HG02852 (cell line): Measurements from ENCODE around the gene PSRC1.

ENCODE experiments used
- ATAC-seq: cut with Tn5 transposase; IDR thresholded peaks from one replicate; pipeline ENCODE4 v1.9.1; 2021; ENCODE audit warnings: mild to moderate bottlenecking, moderate library complexity; ENCODE audit not compliant: unreplicated experiment

The PSRC1 gene

DNA sequence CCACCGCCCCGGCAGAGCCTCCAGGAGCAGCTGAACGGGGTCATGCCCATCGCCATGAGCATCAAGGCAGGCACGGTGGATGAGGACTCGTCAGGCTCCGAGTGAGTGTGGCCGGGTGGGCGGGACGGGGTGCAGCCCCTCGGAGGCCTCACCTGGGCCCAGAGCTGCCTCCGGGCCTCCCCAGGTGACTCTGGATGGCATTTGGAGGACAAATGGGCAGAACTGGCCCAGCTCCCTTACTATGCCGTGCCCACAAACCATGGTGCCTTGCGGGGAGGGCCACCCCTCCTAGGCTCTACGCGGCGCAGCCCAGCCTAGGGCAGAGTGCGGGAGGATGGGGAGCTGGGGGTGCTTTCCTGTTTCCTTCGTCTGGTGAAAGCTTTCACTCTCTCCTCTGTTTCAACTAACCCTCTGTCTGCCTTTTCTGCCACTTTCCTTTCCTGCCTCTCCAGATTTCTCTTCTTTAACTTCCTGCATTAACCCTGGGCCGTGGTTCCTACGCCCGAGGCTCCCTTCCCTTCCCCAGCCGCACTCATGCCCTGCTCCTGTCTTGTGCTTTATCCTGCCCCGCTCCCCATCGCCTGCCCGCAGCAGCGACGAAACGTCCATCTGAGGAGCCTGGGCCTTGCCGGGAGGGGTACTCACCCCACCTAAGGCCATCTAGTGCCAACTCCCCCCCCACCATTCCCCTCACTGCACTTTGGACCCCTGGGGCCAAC, 9.2 kb downstream of the PSRC1 start:
- ATAC-seq: no peak

DNA sequence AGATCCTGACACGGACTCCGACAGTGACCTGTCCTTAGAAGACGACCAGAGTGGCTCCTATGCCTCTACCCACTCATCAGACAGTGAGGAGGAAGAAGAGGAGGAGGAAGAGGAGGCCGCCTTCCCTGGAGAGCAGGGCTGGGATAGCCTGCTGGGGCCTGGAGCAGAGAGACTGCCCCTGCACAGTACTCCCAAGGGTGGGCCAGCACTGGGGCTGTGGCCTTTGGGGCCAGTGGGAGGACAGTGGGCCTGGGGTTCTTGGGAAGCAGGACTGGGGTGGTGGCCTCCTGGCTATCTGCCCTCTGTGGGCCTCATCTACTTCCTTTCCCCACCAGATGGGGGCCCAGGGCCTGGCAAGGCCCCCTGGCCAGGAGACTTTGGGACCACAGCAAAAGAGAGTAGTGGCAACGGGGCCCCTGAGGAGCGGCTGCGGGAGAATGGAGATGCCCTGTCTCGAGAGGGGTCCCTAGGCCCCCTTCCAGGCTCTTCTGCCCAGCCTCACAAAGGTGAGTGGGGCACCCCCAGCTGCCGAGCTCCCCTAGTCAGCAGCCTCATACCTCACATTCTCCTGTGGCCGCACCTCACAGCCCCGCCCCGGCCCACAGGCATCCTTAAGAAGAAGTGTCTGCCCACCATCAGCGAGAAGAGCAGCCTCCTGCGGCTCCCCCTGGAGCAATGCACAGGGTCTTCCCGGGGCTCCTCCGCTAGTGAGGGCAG, 10.0 kb downstream of the PSRC1 start:
- ATAC-seq: no peak

DNA sequence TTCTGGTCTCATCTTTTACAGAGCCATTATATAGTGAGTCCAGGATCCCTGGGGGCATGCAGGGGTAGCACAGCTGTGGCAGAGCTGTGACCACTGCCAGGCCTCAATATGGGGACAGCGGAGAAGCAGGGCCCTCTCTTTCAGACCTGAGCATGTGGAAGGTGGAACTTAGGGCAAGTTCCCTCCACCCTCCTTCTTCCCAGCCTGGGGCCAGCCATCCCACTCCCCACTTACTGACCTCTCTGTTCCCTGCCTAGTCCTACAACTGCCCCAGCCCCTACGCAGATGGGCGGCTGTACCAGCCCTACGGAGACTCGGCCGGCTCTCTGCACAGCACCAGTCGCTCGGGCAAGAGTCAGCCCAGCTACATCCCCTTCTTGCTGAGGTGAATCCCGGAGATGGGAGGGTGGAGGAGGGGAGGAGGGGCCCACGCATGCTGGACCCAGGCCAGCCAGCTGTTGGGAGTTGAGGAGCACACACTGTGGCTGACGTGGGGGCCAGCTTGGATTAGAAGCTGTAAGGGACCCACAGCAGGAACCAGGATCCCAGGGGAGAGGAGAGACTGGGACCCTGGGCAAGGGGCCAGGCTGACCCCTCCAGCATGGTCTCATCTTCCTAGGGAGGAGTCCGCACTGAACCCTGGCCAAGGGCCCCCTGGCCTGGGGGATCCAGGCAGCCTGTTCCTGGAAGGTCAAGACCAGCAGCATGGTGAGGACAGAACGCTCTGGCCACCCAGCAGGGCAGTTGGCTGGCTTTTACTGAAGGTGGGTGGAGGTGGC, 10.7 kb downstream of the PSRC1 start:
- no peak for ATAC-seq

DNA sequence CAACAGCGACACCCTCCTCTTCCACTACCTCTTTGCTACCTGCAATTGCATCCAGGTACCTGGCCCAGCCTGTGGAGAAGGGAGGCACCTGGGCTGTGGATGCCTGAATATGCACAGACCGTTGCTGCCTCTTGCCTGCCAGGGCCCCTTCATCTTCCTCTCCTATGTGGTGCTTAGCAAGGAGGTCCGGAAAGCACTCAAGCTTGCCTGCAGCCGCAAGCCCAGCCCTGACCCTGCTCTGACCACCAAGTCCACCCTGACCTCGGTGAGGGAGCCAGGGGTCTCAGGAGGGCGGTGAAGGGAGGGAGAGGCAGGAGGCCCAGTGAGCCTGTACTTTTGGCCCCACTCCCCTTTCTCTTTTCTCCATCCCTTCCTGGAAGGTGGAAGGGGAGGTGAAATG, 11.5 kb downstream of the PSRC1 start:
- ATAC-seq: no peak

DNA sequence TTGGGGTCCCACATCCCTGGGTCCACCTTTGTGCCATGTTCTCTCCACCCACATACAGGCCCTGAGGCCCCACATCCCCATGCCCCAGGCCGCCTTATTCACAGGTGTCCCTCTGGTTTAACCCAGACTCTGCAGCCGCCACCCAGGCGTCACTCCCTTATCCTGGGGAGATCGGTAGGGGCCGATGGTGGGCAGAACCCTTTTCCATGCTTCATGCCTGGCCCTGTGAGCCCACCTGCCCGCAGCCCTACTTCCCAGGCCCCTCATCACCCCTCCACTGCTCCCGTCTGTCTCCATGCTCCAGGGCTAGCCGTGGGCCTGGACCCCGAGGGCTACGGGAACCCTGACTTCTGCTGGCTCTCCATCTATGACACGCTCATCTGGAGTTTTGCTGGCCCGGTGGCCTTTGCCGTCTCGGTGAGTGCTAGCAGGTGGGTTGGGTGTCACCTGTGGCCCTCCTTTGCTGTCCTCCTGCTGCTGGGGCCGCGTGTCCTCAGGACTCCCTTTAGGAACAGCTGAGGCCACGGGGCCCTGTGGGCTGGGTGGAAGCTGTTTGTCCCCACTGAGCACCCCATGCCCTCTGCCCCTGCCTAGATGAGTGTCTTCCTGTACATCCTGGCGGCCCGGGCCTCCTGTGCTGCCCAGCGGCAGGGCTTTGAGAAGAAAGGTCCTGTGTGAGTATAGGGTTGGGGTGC, 12.2 kb downstream of the PSRC1 start:
- no peak for ATAC-seq

DNA sequence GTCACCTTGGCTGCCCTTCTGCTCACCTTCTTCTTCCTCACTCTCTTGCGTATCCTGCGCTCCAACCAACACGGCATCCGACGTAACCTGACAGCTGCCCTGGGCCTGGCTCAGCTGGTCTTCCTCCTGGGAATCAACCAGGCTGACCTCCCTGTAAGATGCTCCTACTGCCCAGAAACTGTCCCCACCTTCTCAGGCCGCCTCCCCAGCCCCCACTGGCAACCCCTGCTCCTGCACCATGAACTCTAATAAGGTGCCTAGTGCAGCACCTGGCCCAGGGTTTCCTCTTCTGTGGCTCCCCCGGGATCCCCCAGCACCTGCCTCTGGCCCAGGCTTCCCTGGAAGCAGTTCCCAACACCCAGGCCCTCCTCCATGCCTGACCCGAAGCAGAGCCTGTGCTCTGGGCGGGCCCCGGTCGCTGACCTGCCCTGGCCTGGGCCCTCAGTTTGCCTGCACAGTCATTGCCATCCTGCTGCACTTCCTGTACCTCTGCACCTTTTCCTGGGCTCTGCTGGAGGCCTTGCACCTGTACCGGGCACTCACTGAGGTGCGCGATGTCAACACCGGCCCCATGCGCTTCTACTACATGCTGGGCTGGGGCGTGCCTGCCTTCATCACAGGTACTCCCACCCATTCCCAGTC, 12.8 kb downstream of the PSRC1 start:
- no peak for ATAC-seq

DNA sequence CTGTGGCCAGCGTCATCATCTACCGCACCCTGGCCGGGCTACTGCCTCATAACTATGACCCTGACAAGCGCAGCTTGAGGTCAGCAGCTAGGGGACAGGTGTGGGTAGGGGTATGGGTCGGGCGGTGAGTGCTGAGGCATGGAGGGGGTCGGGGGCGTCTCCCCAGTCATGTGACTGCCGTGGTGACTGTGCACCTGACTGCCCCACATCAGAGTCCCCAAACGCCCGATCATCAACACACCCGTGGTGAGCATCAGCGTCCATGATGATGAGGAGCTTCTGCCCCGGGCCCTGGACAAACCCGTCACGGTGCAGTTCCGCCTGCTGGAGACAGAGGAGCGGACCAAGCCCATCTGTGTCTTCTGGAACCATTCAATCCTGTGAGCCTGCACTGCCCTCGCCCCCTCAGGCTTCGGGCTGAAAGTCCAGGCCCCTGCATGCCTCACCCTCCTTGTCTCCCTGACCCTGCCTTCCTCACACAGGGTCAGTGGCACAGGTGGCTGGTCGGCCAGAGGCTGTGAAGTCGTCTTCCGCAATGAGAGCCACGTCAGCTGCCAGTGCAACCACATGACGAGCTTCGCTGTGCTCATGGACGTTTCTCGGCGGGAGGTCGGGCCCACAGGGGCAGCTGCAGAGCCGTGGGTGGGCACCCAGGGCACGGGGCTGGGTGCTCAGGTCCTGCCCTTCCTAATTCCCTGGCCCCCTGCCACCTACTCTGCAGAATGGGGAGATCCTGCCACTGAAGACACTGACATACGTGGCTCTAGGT, 13.5 kb downstream of the PSRC1 start:
- no peak for ATAC-seq

DNA sequence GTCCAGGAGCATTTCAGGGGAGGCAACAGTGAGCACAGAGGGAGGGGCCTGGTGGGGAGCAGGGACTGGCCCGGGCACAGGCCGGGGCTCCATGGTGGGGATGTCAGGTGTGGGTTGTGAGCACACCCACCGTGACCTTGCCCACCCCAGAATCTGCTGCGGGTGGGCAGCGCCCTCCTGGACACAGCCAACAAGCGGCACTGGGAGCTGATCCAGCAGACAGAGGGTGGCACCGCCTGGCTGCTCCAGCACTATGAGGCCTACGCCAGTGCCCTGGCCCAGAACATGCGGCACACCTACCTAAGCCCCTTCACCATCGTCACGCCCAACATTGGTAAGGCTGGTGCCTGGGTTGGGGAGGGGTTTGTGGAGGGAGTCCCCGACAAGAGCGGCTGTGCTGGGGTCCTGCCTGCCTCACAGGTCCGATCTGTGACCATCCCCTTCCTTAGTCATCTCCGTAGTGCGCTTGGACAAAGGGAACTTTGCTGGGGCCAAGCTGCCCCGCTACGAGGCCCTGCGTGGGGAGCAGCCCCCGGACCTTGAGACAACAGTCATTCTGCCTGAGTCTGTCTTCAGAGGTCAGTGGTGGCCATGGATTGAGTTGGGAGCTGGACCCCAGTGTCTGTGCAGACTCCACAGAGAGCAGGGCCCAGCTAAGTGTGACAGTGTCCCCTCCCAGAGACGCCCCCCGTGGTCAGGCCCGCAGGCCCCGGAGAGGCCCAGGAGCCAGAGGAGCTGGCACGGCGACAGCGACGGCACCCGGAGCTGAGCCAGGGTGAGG, 14.3 kb downstream of the PSRC1 start:
- no peak for ATAC-seq

DNA sequence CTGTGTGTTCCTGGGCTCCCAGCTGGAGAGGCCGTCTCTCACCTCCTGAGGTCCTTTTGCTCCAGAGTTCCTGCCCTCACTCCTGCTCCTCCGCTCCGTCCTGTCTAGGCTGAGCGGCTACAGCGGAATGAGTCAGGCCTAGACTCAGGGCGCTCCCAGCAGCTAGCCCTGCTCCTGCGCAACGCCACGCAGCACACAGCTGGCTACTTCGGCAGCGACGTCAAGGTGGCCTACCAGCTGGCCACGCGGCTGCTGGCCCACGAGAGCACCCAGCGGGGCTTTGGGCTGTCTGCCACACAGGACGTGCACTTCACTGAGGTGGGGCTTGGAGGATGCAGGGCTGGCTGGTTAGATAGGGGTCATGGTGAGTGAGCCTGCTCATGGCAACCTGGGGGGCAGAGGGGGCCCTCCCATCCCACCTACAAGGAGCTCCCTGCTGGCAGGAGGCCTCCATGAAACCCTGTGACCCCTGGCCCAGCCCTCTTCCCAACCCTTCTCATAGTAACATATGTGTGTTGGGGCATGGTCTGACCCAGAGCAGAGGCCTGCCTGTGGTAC, 15.1 kb downstream of the PSRC1 start:
- no peak for ATAC-seq

DNA sequence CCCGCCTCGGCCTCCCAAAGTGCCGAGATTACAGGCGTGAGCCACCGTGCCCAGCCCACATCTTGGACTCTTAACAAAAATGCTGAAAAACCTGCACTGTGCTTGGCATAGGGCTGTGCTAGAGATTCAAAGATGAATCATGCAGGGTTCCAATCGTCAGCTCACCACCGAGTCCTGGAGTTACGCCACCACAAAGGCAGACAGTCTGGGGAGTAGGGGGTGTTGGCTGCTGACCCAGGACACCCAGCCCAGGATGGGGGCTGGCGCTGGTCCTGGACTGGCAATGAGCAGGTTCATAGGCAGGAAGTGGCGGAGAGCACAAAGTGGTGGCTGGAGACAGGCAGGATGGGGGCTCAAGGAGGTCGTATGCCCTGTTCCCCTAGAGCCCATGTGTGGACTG, 16.0 kb downstream of the PSRC1 start:
- no peak for ATAC-seq

DNA sequence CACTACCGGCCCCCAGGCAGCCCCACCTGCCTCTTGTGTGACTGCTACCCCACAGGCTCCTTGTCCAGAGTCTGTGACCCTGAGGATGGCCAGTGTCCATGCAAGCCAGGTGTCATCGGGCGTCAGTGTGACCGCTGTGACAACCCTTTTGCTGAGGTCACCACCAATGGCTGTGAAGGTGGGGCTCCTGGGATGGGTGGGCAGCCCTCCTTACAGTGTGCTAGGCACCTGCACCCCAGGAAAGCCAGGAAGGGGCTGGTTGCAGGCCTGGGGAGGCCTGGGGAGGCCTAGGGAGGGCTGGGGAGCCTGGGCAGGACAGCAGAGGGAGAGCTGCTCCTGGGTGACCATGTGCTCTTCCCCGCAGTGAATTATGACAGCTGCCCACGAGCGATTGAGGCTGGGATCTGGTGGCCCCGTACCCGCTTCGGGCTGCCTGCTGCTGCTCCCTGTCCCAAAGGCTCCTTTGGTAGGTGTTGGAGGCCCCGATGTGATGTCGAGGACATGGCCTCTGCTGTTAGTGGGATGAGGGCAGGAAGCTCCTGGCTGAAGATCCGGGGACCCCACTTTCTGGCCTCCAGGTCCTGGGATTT, 17.1 kb downstream of the PSRC1 start:
- ATAC-seq: no peak

DNA sequence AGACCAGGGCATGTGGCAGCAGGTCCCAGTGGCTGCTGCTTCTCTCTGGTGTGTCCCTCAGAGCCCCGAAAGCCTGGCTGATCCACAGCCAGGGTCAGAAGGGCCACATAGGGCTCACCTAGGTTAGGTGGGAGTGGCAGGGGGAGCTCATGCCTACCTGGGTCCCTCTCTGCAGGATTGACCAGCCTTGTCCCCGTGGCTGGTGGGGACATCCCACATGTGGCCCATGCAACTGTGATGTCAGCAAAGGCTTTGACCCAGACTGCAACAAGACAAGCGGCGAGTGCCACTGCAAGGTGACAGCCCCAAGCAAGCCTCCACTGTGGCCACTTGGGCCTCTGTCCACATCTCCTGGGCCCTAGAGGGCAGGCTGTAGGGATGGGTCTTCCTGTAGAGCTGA, 17.9 kb downstream of the PSRC1 start:
- ATAC-seq: no peak

DNA sequence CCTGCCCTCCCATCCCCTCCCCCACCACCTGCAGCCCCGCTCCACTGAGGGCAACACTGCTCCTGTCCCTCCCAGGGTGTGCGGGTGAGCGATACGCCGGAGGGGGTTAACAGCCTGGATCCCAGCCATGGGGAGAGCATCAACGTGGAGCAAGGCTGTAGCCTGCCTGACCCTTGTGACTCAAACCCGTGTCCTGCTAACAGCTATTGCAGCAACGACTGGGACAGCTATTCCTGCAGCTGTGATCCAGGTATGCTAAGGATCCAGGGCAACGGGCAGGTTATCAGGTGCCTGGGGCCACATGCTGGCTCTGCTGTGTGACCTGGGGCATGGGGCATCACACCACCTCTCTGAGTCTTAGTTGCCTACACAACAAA, 18.6 kb downstream of the PSRC1 start:
- ATAC-seq: no peak

DNA sequence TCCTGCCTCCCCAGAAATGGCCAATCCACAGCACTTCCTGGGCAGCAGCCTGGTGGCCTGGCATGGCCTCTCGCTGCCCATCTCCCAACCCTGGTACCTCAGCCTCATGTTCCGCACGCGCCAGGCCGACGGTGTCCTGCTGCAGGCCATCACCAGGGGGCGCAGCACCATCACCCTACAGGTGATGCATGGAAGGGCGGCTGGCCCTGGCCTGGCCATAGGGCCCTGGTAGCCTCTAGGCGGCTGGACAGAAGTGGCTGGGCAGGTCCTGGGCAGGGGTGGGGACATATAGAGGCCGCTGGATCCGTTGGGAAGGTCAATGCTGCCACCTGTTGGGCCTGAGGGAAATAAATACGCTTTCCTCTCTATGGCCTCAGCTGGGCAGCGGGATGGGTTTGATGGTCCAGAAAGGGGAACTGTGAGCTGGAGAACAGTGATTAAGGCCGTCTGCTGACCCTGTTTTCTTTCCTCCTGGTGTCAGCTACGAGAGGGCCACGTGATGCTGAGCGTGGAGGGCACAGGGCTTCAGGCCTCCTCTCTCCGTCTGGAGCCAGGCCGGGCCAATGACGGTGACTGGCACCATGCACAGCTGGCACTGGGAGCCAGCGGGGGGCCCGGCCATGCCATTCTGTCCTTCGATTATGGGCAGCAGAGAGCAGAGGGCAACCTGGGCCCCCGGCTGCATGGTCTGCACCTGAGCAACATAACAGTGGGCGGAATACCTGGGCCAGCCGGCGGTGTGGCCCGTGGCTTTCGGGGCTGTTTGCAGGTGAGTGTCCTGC, 19.2 kb downstream of the PSRC1 start:
- ATAC-seq: peak; percentile 81

DNA sequence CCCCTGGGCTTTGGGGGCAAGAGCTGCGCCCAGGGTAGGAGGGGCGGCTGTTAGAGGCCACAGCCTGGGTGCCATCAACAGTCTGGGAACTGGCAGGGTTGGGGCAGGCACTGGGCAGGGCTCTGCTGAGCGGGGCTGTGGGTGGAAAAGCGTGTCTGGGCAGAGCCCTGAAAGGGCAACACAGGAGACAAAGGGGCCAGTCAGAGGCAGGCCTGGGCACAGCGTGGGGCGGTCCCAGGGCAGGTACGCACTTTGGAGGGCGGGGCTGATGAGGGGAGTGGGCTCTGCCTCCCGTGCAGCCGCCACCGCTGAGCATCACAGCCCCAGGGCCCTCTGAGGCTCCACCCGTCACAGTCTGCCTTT, 19.7 kb downstream of the PSRC1 start:
- ATAC-seq: no peak

DNA sequence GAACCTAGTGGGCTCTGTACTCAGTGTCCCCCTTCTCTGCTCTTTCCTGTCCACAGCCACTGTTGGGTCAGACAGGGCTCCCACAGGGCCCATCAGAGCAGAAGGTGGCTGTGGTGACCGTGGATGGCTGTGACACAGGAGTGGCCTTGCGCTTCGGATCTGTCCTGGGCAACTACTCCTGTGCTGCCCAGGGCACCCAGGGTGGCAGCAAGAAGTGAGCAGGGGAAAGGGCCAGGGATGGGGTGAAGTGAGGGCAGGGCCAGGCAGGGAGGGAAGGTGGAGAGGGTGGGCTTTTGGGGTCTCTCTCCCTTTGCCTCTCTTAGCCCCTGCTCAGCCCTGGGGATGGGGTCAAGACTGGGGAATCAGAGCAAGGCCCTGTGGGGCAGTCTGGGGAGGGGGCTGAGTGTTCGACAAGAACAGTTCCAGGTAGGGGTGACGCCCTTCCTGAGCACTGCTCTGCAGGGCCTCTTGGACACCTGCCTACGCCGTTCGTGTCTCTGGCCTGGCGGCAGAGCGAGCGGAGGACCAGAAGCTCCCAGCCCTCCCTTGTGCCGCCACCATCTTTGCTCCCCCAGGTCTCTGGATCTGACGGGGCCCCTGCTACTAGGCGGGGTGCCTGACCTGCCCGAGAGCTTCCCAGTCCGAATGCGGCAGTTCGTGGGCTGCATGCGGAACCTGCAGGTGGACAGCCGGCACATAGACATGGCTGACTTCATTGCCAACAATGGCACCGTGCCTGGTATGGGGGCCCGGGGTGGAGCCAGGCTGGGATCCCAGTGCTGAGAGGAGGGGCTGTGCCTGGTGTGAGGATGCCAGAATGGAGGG, 20.5 kb downstream of the PSRC1 start:
- no peak for ATAC-seq

DNA sequence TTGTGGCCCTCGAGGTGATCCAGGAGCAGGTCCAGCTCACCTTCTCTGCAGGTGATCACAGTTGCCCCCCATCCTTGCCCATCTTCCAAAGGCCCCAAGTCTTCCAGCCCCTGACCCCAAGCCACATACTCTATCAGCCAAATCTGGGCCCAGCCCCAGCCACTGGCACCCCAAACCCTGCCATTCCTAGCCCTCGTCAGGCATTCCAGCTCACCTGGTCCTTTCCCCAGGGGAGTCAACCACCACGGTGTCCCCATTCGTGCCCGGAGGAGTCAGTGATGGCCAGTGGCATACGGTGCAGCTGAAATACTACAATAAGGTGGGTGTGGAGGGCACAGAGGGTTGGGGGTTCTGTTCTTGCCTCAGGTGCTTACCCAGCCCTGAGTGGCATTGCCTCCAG, 21.4 kb downstream of the PSRC1 start:
- ATAC-seq: no peak
